Liver (tissue), 9 donors: ENCODE measurements around the gene DSCAM. TPM values are rescaled to one million over a fixed set of nuclear protein-coding genes. Genes with fewer than 3 reads are reported as not detected.

Experiments
- DNase-seq: peaks from one replicate; pipeline ENCODE4 v3.0.0-alpha.2; 2017; ENCODE audit warnings: low spot score
- H3K27ac ChIP-seq, 2 donors: one replicate each; pipeline ENCODE4 v1.7.0; 2013; ENCODE audit warnings: inconsistent platforms in 2 of 2, low read length in 2 of 2, control low read depth in 1 of 2, low read depth in 1 of 2, mild to moderate bottlenecking in 1 of 2
- H3K27me3 ChIP-seq, 4 donors: one replicate each; pipeline versions ENCODE4 v1.6.1 to v1.7.0; 2013; ENCODE audit warnings: low read length in 3 of 4, inconsistent platforms in 1 of 4, mild to moderate bottlenecking in 1 of 4, moderate library complexity in 1 of 4; ENCODE audit not compliant: control insufficient read depth in 4 of 4, insufficient read depth in 4 of 4
- H3K36me3 ChIP-seq, 4 donors: one replicate each; pipeline versions ENCODE4 v1.6.1 to v1.7.0; 2013; ENCODE audit warnings: low read length in 3 of 4, mild to moderate bottlenecking in 3 of 4, low read depth in 1 of 4, moderate library complexity in 1 of 4; ENCODE audit not compliant: control insufficient read depth in 4 of 4, insufficient read depth in 3 of 4
- H3K4me1 ChIP-seq, 4 donors: one replicate each; pipeline versions ENCODE4 v1.6.1 to v1.7.0; 2013; ENCODE audit warnings: low read length in 3 of 4, mild to moderate bottlenecking in 3 of 4, moderate library complexity in 1 of 4; ENCODE audit not compliant: control insufficient read depth in 4 of 4, insufficient read depth in 4 of 4
- H3K4me3 ChIP-seq, 3 donors: one replicate each; pipeline versions ENCODE4 v1.6.1 to v1.7.0; 2013; ENCODE audit warnings: low read length in 3 of 3, control low read depth in 1 of 3, low read depth in 1 of 3, mild to moderate bottlenecking in 1 of 3
- H3K9ac ChIP-seq, 2 donors: one replicate each; pipeline ENCODE4 v1.7.0; 2013; ENCODE audit warnings: low read length in 2 of 2, mild to moderate bottlenecking in 2 of 2, moderate library complexity in 2 of 2, control low read depth in 1 of 2, low read depth in 1 of 2
- H3K9me3 ChIP-seq, 4 donors: one replicate each; pipeline versions ENCODE4 v1.6.1 to v1.7.0; 2013; ENCODE audit warnings: low read length in 3 of 4; ENCODE audit not compliant: control insufficient read depth in 4 of 4
- EGR1 ChIP-seq, 2 donors: IDR thresholded peaks; 2 replicates each; pipeline ENCODE4 v1.6.1; 2016 to 2018; ENCODE audit warnings: antibody characterized with exemption in 2 of 2, low read depth in 2 of 2
- FOXA1 ChIP-seq: IDR thresholded peaks from 2 replicates; pipeline ENCODE4 v1.6.1; 2016; ENCODE audit warnings: antibody characterized with exemption
- FOXA2 ChIP-seq: IDR thresholded peaks from 2 replicates; pipeline ENCODE4 v1.6.1; 2016; ENCODE audit warnings: antibody characterized with exemption
- GABPA ChIP-seq, 2 donors: IDR thresholded peaks in 1 of 2; conservative IDR thresholded peaks in 1 of 2; 2 replicates each; pipeline ENCODE4 v1.6.1; 2016; ENCODE audit warnings: antibody characterized with exemption in 2 of 2, mild to moderate bottlenecking in 1 of 2, moderate library complexity in 1 of 2
- JUND ChIP-seq, 2 donors: IDR thresholded peaks; 2 replicates each; pipeline ENCODE4 v1.6.1; 2016; ENCODE audit warnings: antibody characterized with exemption in 2 of 2
- NR2F2 ChIP-seq: IDR thresholded peaks from 2 replicates; pipeline ENCODE4 v1.6.1; 2016; ENCODE audit warnings: antibody characterized with exemption
- RAD21 ChIP-seq, 2 donors: IDR thresholded peaks; 2 replicates each; pipeline ENCODE4 v1.6.1; 2016; ENCODE audit warnings: antibody characterized with exemption in 2 of 2, mild to moderate bottlenecking in 2 of 2
- REST ChIP-seq: IDR thresholded peaks from 2 replicates; pipeline ENCODE4 v1.6.1; 2016; ENCODE audit warnings: antibody characterized with exemption, mild to moderate bottlenecking
- RXRA ChIP-seq, 2 donors: IDR thresholded peaks; 2 replicates each; pipeline ENCODE4 v1.6.1; 2017 to 2018; ENCODE audit warnings: antibody characterized with exemption in 2 of 2, mild to moderate bottlenecking in 1 of 2
- WGBS: extraction: QIAGEN DNeasy Blood & Tissue Kit; methylation state at CpG from one replicate; pipeline ENCODE4 v1.1.7; 2013; 5-methylcytosine and 5-hydroxymethylcytosine counted together
- polyA plus RNA-seq, 2 donors: library from polyadenylated mRNA; stranded (reverse) in 1 of 2; unstranded in 1 of 2; fragments of 200-250 nt in 1 of 2; fragments of >200 nt in 1 of 2; fragmentation: Nextera tagmentation in 1 of 2; extraction: Ambion mirVana in 1 of 2; gene quantifications; one replicate each; pipeline versions ENCODE4 v1.2.1 to v1.2.3, GENCODE V29; 2013 to 2015
- total RNA-seq, 2 donors: library from RNA; depleted of rRNA; stranded (reverse); fragments of >200 nt; gene quantifications; one replicate each; pipeline ENCODE4 v1.2.3, GENCODE V29; 2014
- TF ChIP-seq, protein P1 (sequence below): IDR thresholded peaks from 2 replicates; pipeline ENCODE4 v1.6.1; 2016; ENCODE audit warnings: antibody characterized with exemption
- TF ChIP-seq, protein P2 (sequence below): IDR thresholded peaks from 2 replicates; pipeline ENCODE4 v1.6.1; 2016; ENCODE audit warnings: antibody characterized with exemption
- donor health status: healthy.
- donor health status: healthy.
- donor health status: healthy.
- donor health status: healthy.
- donor health status: healthy.

The DSCAM gene
- total and polyA plus RNA-seq, 4 donors: 0.02 to 0.23 (median 0.10) TPM

- no peak for TF ChIP-seq REST
- TF ChIP-seq FOXA2: no peak
- TF ChIP-seq, protein P1, sequence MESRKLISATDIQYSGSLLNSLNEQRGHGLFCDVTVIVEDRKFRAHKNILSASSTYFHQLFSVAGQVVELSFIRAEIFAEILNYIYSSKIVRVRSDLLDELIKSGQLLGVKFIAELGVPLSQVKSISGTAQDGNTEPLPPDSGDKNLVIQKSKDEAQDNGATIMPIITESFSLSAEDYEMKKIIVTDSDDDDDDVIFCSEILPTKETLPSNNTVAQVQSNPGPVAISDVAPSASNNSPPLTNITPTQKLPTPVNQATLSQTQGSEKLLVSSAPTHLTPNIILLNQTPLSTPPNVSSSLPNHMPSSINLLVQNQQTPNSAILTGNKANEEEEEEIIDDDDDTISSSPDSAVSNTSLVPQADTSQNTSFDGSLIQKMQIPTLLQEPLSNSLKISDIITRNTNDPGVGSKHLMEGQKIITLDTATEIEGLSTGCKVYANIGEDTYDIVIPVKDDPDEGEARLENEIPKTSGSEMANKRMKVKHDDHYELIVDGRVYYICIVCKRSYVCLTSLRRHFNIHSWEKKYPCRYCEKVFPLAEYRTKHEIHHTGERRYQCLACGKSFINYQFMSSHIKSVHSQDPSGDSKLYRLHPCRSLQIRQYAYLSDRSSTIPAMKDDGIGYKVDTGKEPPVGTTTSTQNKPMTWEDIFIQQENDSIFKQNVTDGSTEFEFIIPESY: no peak
- no peak for TF ChIP-seq FOXA1
- TF ChIP-seq EGR1 (IDR thresholded peaks at IDR 0.05; ENCODE audit: low read depth in 2 of 2): no peak
- no peak for TF ChIP-seq GABPA (IDR thresholded peaks at IDR 0.05 in 1 of 2, conservative IDR thresholded peaks at IDR 0.05 in 1 of 2)
Observed at GRCh38 chr21:40333731-40334130, 513.2 kb downstream of the DSCAM start (continued).

DNA sequence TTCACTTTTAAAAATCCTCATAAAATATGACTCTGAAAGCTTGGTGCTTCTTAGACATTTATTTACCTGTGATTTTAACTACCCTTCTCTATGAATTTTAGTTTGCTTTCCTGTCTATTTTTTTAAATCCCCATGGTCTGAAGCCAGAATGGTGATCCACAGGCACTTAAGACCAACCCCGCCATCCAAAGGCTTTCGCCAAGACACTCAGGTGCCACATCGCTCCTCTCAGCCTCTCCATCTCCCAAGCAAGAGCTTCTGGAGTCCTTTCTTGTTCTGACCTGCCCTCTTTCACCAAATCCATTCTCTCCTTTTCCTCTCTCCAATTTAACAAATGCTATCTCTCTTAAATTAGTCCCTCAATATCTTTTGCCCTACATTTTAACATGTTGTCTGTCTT, 515.2 kb downstream of the DSCAM start:
- no peak for DNase-seq
- no peaks in the 10 kb centered on the region for H3K4me1 ChIP-seq
- no peaks in the 10 kb centered on the region for H3K36me3 ChIP-seq
- no peak overlapping the region for H3K9ac ChIP-seq
- no peaks in the 10 kb centered on the region for H3K27me3 ChIP-seq
- H3K27ac ChIP-seq: no peak overlapping the region
- TF ChIP-seq, protein P1: no peak
- no peak for TF ChIP-seq JUND (IDR thresholded peaks at IDR 0.05)
- TF ChIP-seq RAD21 (IDR thresholded peaks at IDR 0.05): no peak
- no peak for TF ChIP-seq NR2F2
- no peak for TF ChIP-seq REST
- TF ChIP-seq RXRA (IDR thresholded peaks at IDR 0.05): no peak
- TF ChIP-seq, protein P2, sequence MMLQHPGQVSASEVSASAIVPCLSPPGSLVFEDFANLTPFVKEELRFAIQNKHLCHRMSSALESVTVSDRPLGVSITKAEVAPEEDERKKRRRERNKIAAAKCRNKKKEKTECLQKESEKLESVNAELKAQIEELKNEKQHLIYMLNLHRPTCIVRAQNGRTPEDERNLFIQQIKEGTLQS: no peak
- H3K4me3 ChIP-seq: no peak overlapping the region
- 83% methylated on average over 3 of the region's 3 CpGs for WGBS
- peaks cover 0 to 3% (median 0%) of the 10 kb centered on the region in 4 donors for H3K9me3 ChIP-seq
